HFFc6 (cell line): ENCODE data around the gene EXOSC5. TPM values are rescaled to one million over a fixed set of nuclear protein-coding genes. Genes with fewer than 3 reads are reported as not detected.

Experiments
- DNase-seq: peaks from one replicate; pipeline ENCODE4 v3.0.0-alpha.2; 2018
- H3K27ac Mint-ChIP-seq: 2 replicates; pipeline ENCODE4 v1.8.0; 2020; ENCODE audit warnings: mild to moderate bottlenecking, mixed read lengths
- H3K27me3 Mint-ChIP-seq: 2 replicates; pipeline ENCODE4 v1.8.0; 2021; ENCODE audit warnings: mild to moderate bottlenecking, moderate library complexity, mixed read lengths; ENCODE audit not compliant: insufficient read depth
- H3K36me3 Mint-ChIP-seq: 2 replicates; pipeline ENCODE4 v1.8.0; 2021; ENCODE audit warnings: low read depth, mixed read lengths
- H3K4me1 Mint-ChIP-seq: 2 replicates; pipeline ENCODE4 v1.8.0; 2020; ENCODE audit warnings: low read depth, mixed read lengths
- H3K4me3 Mint-ChIP-seq: 2 replicates; pipeline ENCODE4 v1.8.0; 2020; ENCODE audit warnings: mild to moderate bottlenecking, moderate library complexity, mixed read lengths
- H3K9me3 Mint-ChIP-seq: 2 replicates; pipeline ENCODE4 v1.8.0; 2020; ENCODE audit warnings: mild to moderate bottlenecking, mixed read lengths
- total RNA-seq, 6 experiments: library from RNA; stranded (reverse); fragmentation: NEBNext Ultra II Directional; extraction: Animal tissue kit (Norgen Biotek cat#: 25700); gene quantifications; 2 replicates in 1 of 6; 3 replicates in 5 of 6; pipeline ENCODE4 v1.2.3, GENCODE V29; 2021
- TF ChIP-seq, protein P1 (sequence below): fragments of 200-600 bp; sonication (generic); IDR thresholded peaks from 2 replicates; pipeline ENCODE4 v1.5.0; 2021; ENCODE audit warnings: antibody characterized with exemption, mild to moderate bottlenecking

The EXOSC5 gene
- total RNA-seq, 6 experiments from 2014 or later = 16.5 to 23.5 (median 18.1) TPM

DNA sequence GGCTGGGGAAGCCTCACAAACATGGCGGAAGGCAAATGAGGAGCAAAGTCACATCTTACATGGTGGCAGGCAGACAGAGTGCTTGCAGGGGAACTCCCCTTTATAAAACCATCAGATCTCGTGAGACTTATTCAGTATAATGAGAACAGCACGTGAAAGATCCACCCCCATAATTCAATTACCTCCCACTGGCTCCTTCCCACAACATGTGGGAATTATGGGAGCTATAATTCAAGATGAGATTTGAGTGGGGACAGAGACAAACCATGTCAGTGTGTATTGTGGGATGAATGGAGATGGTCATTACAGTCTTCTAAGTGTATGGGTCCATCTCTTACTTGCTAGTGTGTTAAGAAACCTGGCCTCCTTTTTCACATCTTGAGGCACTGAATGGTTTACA is 4.9 kb upstream of the EXOSC5 start:
- Mint-ChIP-seq H3K27me3 (no peaks in the 10 kb centered on the region; the same call in 1 of the 2 replicates), H3K9me3 (no peaks in the 10 kb centered on the region), H3K4me3 (no peak overlapping the region), H3K36me3 (no peaks in the 10 kb centered on the region), H3K4me1 (peaks cover 26% of the 10 kb centered on the region), H3K27ac (no peak overlapping the region)
- TF ChIP-seq, protein P1, sequence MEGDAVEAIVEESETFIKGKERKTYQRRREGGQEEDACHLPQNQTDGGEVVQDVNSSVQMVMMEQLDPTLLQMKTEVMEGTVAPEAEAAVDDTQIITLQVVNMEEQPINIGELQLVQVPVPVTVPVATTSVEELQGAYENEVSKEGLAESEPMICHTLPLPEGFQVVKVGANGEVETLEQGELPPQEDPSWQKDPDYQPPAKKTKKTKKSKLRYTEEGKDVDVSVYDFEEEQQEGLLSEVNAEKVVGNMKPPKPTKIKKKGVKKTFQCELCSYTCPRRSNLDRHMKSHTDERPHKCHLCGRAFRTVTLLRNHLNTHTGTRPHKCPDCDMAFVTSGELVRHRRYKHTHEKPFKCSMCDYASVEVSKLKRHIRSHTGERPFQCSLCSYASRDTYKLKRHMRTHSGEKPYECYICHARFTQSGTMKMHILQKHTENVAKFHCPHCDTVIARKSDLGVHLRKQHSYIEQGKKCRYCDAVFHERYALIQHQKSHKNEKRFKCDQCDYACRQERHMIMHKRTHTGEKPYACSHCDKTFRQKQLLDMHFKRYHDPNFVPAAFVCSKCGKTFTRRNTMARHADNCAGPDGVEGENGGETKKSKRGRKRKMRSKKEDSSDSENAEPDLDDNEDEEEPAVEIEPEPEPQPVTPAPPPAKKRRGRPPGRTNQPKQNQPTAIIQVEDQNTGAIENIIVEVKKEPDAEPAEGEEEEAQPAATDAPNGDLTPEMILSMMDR = no peak
- DNase-seq = no peak

DNA sequence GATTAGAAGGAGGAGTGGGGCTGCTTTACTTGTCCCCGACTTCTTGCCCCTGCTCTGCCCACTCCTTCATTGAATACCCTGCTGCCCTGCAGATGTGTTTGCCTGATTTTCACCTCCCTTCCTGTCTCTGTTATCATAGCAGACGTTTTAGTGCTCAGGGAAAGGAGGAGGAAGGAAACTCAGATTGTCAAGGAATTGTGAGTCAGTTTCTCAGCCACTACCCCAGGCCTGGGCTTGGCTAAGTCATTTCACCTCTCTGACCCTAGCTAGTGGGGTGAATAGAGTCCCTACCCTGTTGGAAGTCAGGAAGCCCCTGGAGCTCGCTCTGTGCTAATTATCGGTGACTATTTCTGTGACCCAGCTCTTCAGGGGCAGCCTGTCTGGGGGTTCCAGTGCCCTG is 4.3 kb upstream of the EXOSC5 start:
- no peaks in the 10 kb centered on the region for H3K36me3 Mint-ChIP-seq
- no peaks in the 10 kb centered on the region for H3K9me3 Mint-ChIP-seq
- H3K27ac Mint-ChIP-seq = no peak overlapping the region; the same call in 1 of the 2 replicates
- TF ChIP-seq, protein P1 = no peak
- no peaks in the 10 kb centered on the region; the same call in 1 of the 2 replicates for H3K27me3 Mint-ChIP-seq
- no peak for DNase-seq
- no peak overlapping the region for H3K4me3 Mint-ChIP-seq
- peaks cover 29% of the 10 kb centered on the region for H3K4me1 Mint-ChIP-seq

DNA sequence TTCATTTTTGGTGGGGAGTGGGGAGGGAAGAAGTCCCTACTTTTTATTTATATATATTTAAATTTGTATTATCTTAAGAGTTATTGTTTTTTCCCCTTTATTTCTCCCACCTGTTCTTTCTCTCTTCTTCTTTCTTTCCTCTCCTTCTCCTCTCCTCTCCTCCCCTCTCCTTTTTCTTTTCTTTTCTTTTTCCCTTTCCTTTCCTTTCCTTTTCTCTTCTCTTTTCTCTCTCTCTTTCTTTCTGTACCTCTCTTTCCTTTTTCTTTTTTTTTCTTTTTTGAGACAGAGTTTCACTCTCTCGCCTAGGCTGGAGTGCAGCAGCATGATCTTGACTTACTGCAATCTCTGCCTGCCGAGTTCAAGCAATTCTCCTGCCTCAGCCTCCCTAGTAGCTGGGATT is 2.4 kb upstream of the EXOSC5 start:
- peak overlapping the region; percentile 59 for H3K4me3 Mint-ChIP-seq
- no peak for DNase-seq
- no peaks in the 10 kb centered on the region for H3K9me3 Mint-ChIP-seq
- peaks cover 44% of the 10 kb centered on the region for H3K4me1 Mint-ChIP-seq
- TF ChIP-seq, protein P1 = no peak
- no peak overlapping the region for H3K27ac Mint-ChIP-seq
- H3K27me3 Mint-ChIP-seq = no peaks in the 10 kb centered on the region
- no peaks in the 10 kb centered on the region for H3K36me3 Mint-ChIP-seq

DNA sequence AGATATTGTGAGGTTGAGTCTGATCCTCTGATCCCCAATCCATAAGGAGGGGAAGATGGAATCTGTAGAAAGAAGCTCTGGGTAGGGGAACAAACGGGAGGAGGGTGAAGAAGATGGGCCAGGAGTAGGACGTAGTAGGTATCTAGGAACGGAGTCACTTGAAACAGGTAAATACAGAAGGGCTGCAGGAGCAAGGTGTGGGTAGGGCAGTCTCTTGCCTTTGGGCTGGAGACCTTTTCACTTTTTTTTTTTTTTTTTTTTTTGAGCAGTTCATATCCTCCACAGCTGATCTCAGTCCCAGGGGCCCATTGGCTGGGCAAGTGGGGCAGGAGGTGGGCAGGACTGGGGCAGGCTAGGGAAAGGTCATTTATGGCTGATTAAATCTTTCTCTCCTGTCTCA is 1.9 kb upstream of the EXOSC5 start:
- TF ChIP-seq, protein P1 = no peak
- Mint-ChIP-seq H3K27ac (peak overlapping the region; percentile 100; the same call in 1 of the 2 replicates), H3K9me3 (no peaks in the 10 kb centered on the region), H3K27me3 (no peaks in the 10 kb centered on the region), H3K4me3 (peak overlapping the region; percentile 98), H3K4me1 (peaks cover 44% of the 10 kb centered on the region), H3K36me3 (no peaks in the 10 kb centered on the region)
- DNase-seq = no peak

DNA sequence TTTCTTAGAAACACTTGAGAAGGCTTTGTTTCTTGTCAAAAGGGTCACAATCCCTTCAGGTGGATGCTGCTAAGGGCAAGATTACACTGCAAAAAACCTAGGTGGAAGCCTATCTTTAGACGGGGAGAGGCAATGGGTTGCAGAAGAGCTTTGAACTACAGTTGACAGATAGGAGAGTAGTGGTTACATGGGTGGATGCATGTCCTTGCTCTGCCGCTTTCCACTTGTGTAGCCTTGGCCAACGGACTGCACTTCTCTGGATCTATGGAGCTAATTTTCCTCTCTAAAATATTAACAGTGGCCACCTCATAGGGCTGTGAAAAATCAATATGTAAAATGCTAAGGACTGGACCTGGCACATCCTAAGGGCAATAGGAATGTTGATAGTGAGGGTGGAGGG is 1.4 kb upstream of the EXOSC5 start:
- no peaks in the 10 kb centered on the region for H3K27me3 Mint-ChIP-seq
- TF ChIP-seq, protein P1 = no peak
- peaks cover 44% of the 10 kb centered on the region for H3K4me1 Mint-ChIP-seq
- H3K4me3 Mint-ChIP-seq = peak overlapping the region; percentile 98
- H3K36me3 Mint-ChIP-seq = no peaks in the 10 kb centered on the region
- DNase-seq = no peak
- no peaks in the 10 kb centered on the region for H3K9me3 Mint-ChIP-seq
- H3K27ac Mint-ChIP-seq = peak overlapping the region; percentile 100

DNA sequence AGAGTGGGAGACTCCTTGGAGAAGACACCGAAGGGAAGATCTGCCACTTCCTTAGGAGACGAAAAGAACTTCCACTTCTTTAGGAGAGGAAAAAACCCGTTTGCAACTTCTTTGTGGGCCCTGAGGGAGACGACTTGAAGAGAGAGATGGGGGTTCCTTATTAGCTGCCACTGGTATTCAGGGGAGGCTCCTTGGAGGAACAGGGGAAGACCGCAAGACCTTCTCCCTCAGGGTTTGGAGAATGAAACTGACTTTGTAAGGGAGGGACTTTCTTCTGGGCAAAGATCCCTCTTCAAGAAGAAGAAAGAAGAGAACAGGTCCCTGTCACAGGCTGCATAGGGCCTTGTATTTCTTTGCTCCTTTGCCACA is 875 bp upstream of the EXOSC5 start:
- Mint-ChIP-seq H3K4me3 (peak overlapping the region; percentile 98), H3K9me3 (no peaks in the 10 kb centered on the region), H3K27ac (peak overlapping the region; percentile 100), H3K36me3 (no peaks in the 10 kb centered on the region), H3K27me3 (no peaks in the 10 kb centered on the region), H3K4me1 (peaks cover 44% of the 10 kb centered on the region)
- no peak for DNase-seq
- TF ChIP-seq, protein P1 = no peak
